HepG2 (cell line): ENCODE measurements around the gene FMNL2. TPM values are rescaled to one million over a fixed set of nuclear protein-coding genes. Genes with fewer than 3 reads are reported as not detected.

Experiments
- ATAC-seq: fragments of 200-7000 bp; cut with Tn5 transposase; 3 replicates; pipeline ENCODE4 v1.9.1; 2020; ENCODE audit warnings: mild to moderate bottlenecking, moderate library complexity
- BruUV-seq: library from RNA; stranded (reverse); fragments of 400-500 nt; replicated peaks from 2 replicates; lab custom pipeline; 2021; lab: Mats Ljungman, UMichigan
- CTCF ChIA-PET: fragments of 300-600 bp; formaldehyde crosslinking; extraction: SDS; loops from one replicate; lab custom pipeline; 2021; ENCODE audit warnings: low total read pairs, inconsistent platforms, low intra/inter-chr PET ratio; lab: Yijun Ruan, JAX
- POLR2A ChIA-PET: fragments of 350-600 bp; sonication (Branson Sonifier 250); formaldehyde crosslinking; loops from one replicate; lab custom pipeline; 2020; ENCODE audit warnings: antibody characterized with exemption, inconsistent platforms; lab: Yijun Ruan, JAX
- DNase-seq: peaks from one replicate; pipeline ENCODE4 v3.0.0-alpha.2; 2015; ENCODE audit warnings: low spot score
- FAIRE-seq: peaks from 3 replicates; lab custom pipeline; 2011; peaks lifted over from hg19 to GRCh38; lab: Jason Lieb, UNC
- H2AFZ ChIP-seq: one replicate; pipeline ENCODE4 v1.6.1; 2011; ENCODE audit warnings: low read length, inconsistent platforms
- H3K27ac ChIP-seq: fragments of 300-600 bp; 3 replicates; pipeline ENCODE4 v1.8.0; 2011; ENCODE audit warnings: mixed run types, mild to moderate bottlenecking, mixed read lengths, low read length, inconsistent platforms; ENCODE audit not compliant: insufficient read depth; ENCODE audit errors: extremely low read length
- H3K27me3 ChIP-seq, 2 experiments: fragments of 200-600 bp in 1 of 2; 2 replicates in 1 of 2; 3 replicates in 1 of 2; pipeline versions ENCODE4 v1.6.0 to v1.8.0; 2011; ENCODE audit warnings: low read length in 2 of 2, mild to moderate bottlenecking in 2 of 2, moderate library complexity in 2 of 2, inconsistent platforms in 1 of 2; ENCODE audit not compliant: insufficient read depth in 2 of 2, control insufficient read depth in 1 of 2
- H3K36me3 ChIP-seq, 2 experiments: fragments of 200-600 bp in 1 of 2; replicated peaks in 1 of 2; 2 replicates in 1 of 2; 3 replicates in 1 of 2; pipeline versions ENCODE4 v1.5.1 to v1.8.0; 2011; ENCODE audit warnings: low read length in 2 of 2, inconsistent platforms in 1 of 2; ENCODE audit not compliant: insufficient read depth in 2 of 2, control insufficient read depth in 1 of 2
- H3K4me1 ChIP-seq: 2 replicates; pipeline ENCODE4 v1.5.1; 2012; ENCODE audit warnings: low read length, inconsistent platforms; ENCODE audit not compliant: insufficient read depth
- H3K4me2 ChIP-seq: 2 replicates; pipeline ENCODE4 v1.6.0; 2011; ENCODE audit warnings: low read depth, low read length, inconsistent platforms
- H3K4me3 ChIP-seq, 3 experiments: fragments of 200-600 bp in 1 of 3; sonication (generic), shearing (Covaris generic) in 1 of 3; replicated peaks in 1 of 3; 2 replicates each; pipeline ENCODE4 v1.5.1; 2011 to 2016; ENCODE audit warnings: low read length in 3 of 3, inconsistent platforms in 2 of 3, low read depth in 2 of 3, mild to moderate bottlenecking in 2 of 3, control low read depth in 1 of 3, mixed read lengths in 1 of 3; ENCODE audit not compliant: insufficient read depth in 1 of 3
- H3K79me2 ChIP-seq: one replicate; pipeline ENCODE4 v1.6.1; 2011; ENCODE audit warnings: low read length, inconsistent platforms; ENCODE audit not compliant: insufficient read depth
- H3K9ac ChIP-seq: 2 replicates; pipeline ENCODE4 v1.6.0; 2011; ENCODE audit warnings: mild to moderate bottlenecking, low read depth, low read length, inconsistent platforms; ENCODE audit not compliant: insufficient read depth
- H3K9me3 ChIP-seq: 2 replicates; pipeline ENCODE4 v1.5.1; 2012; ENCODE audit warnings: mild to moderate bottlenecking, low read length
- H4K20me1 ChIP-seq: 2 replicates; pipeline ENCODE4 v1.6.0; 2011; ENCODE audit warnings: inconsistent platforms, mild to moderate bottlenecking, low read length, moderate library complexity; ENCODE audit not compliant: insufficient read depth
- HNRNPLL ChIP-seq: fragments of 200-400 bp; formaldehyde crosslinking; IDR thresholded peaks from 2 replicates; pipeline ENCODE4 v1.6.1; 2017; ENCODE audit warnings: mild to moderate bottlenecking, low read depth, low read length; ENCODE audit not compliant: poor library complexity, severe bottlenecking
- KLF12 ChIP-seq: sonication (generic); formaldehyde crosslinking; IDR thresholded peaks from 2 replicates; pipeline ENCODE4 v1.4.0; 2020; ENCODE audit warnings: missing genetic modification reagents, borderline replicate concordance
- TCF7 ChIP-seq: sonication (generic); IDR thresholded peaks from 2 replicates; pipeline ENCODE4 v1.6.1; 2016; ENCODE audit warnings: antibody characterized with exemption, low read depth
- ZBTB34 ChIP-seq: sonication (generic); formaldehyde crosslinking; IDR thresholded peaks from 2 replicates; pipeline ENCODE4 v1.8.0; 2022; ENCODE audit warnings: mild to moderate bottlenecking, missing genetic modification reagents
- ZNF124 ChIP-seq: sonication (generic); formaldehyde crosslinking; IDR thresholded peaks from 2 replicates; pipeline ENCODE4 v1.4.0; 2020; ENCODE audit warnings: missing genetic modification reagents
- ZNF205 ChIP-seq: IDR thresholded peaks from 2 replicates; pipeline ENCODE4 v1.6.1; 2018; ENCODE audit warnings: missing biosample characterization, missing genetic modification reagents
- ZNF280B ChIP-seq: sonication (generic); formaldehyde crosslinking; IDR thresholded peaks from 2 replicates; pipeline ENCODE4 v1.5.0; 2020; ENCODE audit warnings: missing genetic modification reagents, mild to moderate bottlenecking, borderline replicate concordance
- ZNF781 ChIP-seq: sonication (generic); formaldehyde crosslinking; IDR thresholded peaks from 2 replicates; pipeline ENCODE4 v1.5.1; 2020; ENCODE audit warnings: borderline replicate concordance, mild to moderate bottlenecking, missing genetic modification reagents; ENCODE audit errors: not compliant biosample characterization
- ZNF879 ChIP-seq: sonication (generic); formaldehyde crosslinking; IDR thresholded peaks from 2 replicates; pipeline ENCODE4 v1.8.1; 2023; ENCODE audit warnings: missing genetic modification reagents
- WGBS: methylation state at CpG from one replicate; pipeline ENCODE4 v1.1.6; 2017; ENCODE audit warnings: low lambda C conversion rate; 5-methylcytosine and 5-hydroxymethylcytosine counted together
- in situ Hi-C: cut with HindIII; loops from 2 replicates; pipeline ENCODE4 v1.10.0; 2017; ENCODE audit warnings: low pct_unique_long_range_greater_than_20kb; ENCODE audit not compliant: extremely low pct_ligation_motif_present
- intact Hi-C: fragments of 100-400 bp; cut with micrococcal nuclease; formaldehyde crosslinking; loops from one replicate; pipeline ENCODE4 v1.10.0; 2022; ENCODE audit not compliant: unreplicated experiment
- polyA plus RNA-seq, 8 experiments: library from polyadenylated mRNA; depleted of rRNA in 3 of 8; stranded (reverse) in 7 of 8; unstranded in 1 of 8; fragments of >200 nt; fragmentation: Illumina TruSeq in 4 of 8; extraction: Trizol in 4 of 8; gene quantifications; 2 replicates each; pipeline versions ENCODE4 v1.2.1 to v1.2.3, GENCODE V29; 2011 to 2016; ENCODE audit warnings: low read depth in 4 of 8, missing spikeins in 1 of 8, mixed read lengths in 1 of 8; ENCODE audit not compliant: insufficient read depth in 1 of 8
- total RNA-seq, 5 experiments: library from RNA; depleted of rRNA; stranded (reverse); fragments of >200 nt; fragmentation: Illumina TruSeq; extraction: Trizol; gene quantifications; 2 replicates each; pipeline ENCODE4 v1.2.3, GENCODE V29; 2016; ENCODE audit warnings: low read depth in 1 of 5
- TF ChIP-seq, protein P1 (sequence below): sonication (generic); formaldehyde crosslinking; IDR thresholded peaks from 2 replicates; pipeline ENCODE4 v1.4.0; 2020; ENCODE audit warnings: missing genetic modification reagents

The FMNL2 gene
- total and polyA plus RNA-seq, 2 of the 13 experiments (the other 11 are each of a cell fraction or from before 2014, with no cell fraction given) = 66.5 to 67.7 TPM

DNA sequence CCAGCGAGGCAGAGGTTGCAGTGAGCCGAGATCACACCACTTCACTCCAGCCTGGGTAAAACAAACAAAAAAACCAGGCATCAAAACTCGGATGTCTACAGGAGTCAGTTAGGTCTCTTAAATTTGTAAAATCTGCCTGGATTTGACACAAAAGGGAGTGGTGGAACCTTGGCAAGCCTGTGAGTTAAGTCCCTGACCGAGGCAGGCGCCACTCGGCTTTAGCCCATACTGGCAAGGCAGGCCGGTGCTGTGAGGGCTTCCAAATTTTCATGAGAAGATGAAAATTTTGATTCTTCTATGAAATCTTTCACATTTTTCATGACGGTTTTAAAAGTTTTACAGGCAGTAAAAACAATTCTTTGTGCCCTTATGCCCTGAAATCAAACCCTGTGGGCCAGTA is 165.8 kb downstream of the FMNL2 start:
- intact Hi-C loops = no loop called here
- ATAC-seq (no peak), DNase-seq (no peak), FAIRE-seq (no peak)
- Histone ChIP-seq H3K4me2 (no peak overlapping the region), H3K79me2 (peaks cover 98% of the 10 kb centered on the region), H3K4me3 (no peak overlapping the region), H3K4me1 (peaks cover 59% of the 10 kb centered on the region), H3K27me3 (no peaks in the 10 kb centered on the region), H3K9ac (no peak overlapping the region), H2AFZ (no peak overlapping the region), H4K20me1 (no peaks in the 10 kb centered on the region), H3K9me3 (no peaks in the 10 kb centered on the region), H3K27ac (no peak overlapping the region), H3K36me3 (no peaks in the 10 kb centered on the region)
- 96% methylated on average over 8 of the region's 8 CpGs for WGBS
- POLR2A ChIA-PET = no interaction called here
- in situ Hi-C loops = no loop called here
- TF ChIP-seq ZBTB34 (CRISPR knock-in tag) (no peak), ZNF781 (CRISPR knock-in tag) (no peak), TCF7 (no peak), ZNF879 (no peak), KLF12 (CRISPR knock-in tag) (no peak), ZNF205 (no peak), ZNF280B (CRISPR knock-in tag) (no peak), HNRNPLL (no peak), ZNF124 (CRISPR knock-in tag) (no peak)
- TF ChIP-seq, protein P1, sequence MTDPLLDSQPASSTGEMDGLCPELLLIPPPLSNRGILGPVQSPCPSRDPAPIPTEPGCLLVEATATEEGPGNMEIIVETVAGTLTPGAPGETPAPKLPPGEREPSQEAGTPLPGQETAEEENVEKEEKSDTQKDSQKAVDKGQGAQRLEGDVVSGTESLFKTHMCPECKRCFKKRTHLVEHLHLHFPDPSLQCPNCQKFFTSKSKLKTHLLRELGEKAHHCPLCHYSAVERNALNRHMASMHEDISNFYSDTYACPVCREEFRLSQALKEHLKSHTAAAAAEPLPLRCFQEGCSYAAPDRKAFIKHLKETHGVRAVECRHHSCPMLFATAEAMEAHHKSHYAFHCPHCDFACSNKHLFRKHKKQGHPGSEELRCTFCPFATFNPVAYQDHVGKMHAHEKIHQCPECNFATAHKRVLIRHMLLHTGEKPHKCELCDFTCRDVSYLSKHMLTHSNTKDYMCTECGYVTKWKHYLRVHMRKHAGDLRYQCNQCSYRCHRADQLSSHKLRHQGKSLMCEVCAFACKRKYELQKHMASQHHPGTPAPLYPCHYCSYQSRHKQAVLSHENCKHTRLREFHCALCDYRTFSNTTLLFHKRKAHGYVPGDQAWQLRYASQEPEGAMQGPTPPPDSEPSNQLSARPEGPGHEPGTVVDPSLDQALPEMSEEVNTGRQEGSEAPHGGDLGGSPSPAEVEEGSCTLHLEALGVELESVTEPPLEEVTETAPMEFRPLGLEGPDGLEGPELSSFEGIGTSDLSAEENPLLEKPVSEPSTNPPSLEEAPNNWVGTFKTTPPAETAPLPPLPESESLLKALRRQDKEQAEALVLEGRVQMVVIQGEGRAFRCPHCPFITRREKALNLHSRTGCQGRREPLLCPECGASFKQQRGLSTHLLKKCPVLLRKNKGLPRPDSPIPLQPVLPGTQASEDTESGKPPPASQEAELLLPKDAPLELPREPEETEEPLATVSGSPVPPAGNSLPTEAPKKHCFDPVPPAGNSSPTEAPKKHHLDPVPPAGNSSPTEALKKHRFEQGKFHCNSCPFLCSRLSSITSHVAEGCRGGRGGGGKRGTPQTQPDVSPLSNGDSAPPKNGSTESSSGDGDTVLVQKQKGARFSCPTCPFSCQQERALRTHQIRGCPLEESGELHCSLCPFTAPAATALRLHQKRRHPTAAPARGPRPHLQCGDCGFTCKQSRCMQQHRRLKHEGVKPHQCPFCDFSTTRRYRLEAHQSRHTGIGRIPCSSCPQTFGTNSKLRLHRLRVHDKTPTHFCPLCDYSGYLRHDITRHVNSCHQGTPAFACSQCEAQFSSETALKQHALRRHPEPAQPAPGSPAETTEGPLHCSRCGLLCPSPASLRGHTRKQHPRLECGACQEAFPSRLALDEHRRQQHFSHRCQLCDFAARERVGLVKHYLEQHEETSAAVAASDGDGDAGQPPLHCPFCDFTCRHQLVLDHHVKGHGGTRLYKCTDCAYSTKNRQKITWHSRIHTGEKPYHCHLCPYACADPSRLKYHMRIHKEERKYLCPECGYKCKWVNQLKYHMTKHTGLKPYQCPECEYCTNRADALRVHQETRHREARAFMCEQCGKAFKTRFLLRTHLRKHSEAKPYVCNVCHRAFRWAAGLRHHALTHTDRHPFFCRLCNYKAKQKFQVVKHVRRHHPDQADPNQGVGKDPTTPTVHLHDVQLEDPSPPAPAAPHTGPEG (CRISPR knock-in tag) = no peak
- CTCF ChIA-PET = no interaction called here
- BruUV-seq = no TSS peak
